K562 (cell line): ENCODE measurements around the gene DHRS3. TPM values are rescaled to one million over a fixed set of nuclear protein-coding genes. Genes with fewer than 3 reads are reported as not detected.
A peak's percentile ranks its signal among the peaks of the same experiment; 100 is the strongest.

ENCODE experiments used
- ATAC-seq: fragments of 200-7000 bp; cut with Tn5 transposase; 3 replicates; pipeline ENCODE4 v1.9.1; 2020; ENCODE audit warnings: moderate library complexity
- BruUV-seq: library from RNA; stranded (reverse); fragments of 400-500 nt; replicated peaks from 2 replicates; lab custom pipeline; 2021; lab: Mats Ljungman, UMichigan
- CTCF ChIA-PET: fragments of 300-600 bp; formaldehyde crosslinking; extraction: SDS; loops from one replicate; lab custom pipeline; 2021; ENCODE audit warnings: low intra/inter-chr PET ratio; lab: Yijun Ruan, JAX
- POLR2A ChIA-PET: fragments of 300-600, 350-650 bp; sonication (Branson Sonifier 250); formaldehyde crosslinking; extraction: SDS; loops from one replicate; lab custom pipeline; 2021; ENCODE audit warnings: antibody characterized with exemption, inconsistent platforms; lab: Yijun Ruan, JAX
- DNase-seq, 4 experiments: peaks; one replicate each; pipeline versions ENCODE4 v3.0.0 to v3.0.0-alpha.2; 2011 to 2018; ENCODE audit warnings: low spot score in 3 of 4, mixed read lengths in 3 of 4; ENCODE audit errors: extremely low read depth in 1 of 4
- FAIRE-seq: peaks from 2 replicates; lab custom pipeline; 2011; peaks lifted over from hg19 to GRCh38; lab: Jason Lieb, UNC
- H2AFZ ChIP-seq: 2 replicates; pipeline ENCODE4 v1.6.0; 2011; ENCODE audit warnings: low read depth, low read length, control low read depth, inconsistent platforms
- H3K27ac ChIP-seq: fragments of 200-600 bp; 3 replicates; pipeline ENCODE4 v1.8.0; 2011; ENCODE audit warnings: low read depth, mild to moderate bottlenecking, control low read depth, inconsistent platforms, low read length, moderate library complexity, mixed read lengths; ENCODE audit errors: extremely low read depth
- H3K27me3 ChIP-seq, 2 experiments: fragments of 300-600 bp in 1 of 2; 2 replicates in 1 of 2; 3 replicates in 1 of 2; pipeline versions ENCODE4 v1.6.0 to v1.8.0; 2011; ENCODE audit warnings: inconsistent platforms in 2 of 2, low read length in 2 of 2, mild to moderate bottlenecking in 1 of 2, mixed read lengths in 1 of 2, moderate library complexity in 1 of 2; ENCODE audit not compliant: control insufficient read depth in 2 of 2, insufficient read depth in 2 of 2
- H3K36me3 ChIP-seq: fragments of 300-600 bp; 3 replicates; pipeline ENCODE4 v1.8.0; 2011; ENCODE audit warnings: mild to moderate bottlenecking, low read length, inconsistent platforms; ENCODE audit not compliant: control insufficient read depth, insufficient read depth
- H3K4me1 ChIP-seq, 2 experiments: fragments of 200-600 bp in 1 of 2; replicated peaks in 1 of 2; 2 replicates in 1 of 2; 3 replicates in 1 of 2; pipeline versions ENCODE4 v1.5.1 to v1.8.0; 2011; ENCODE audit warnings: inconsistent platforms in 2 of 2, low read length in 2 of 2, mild to moderate bottlenecking in 1 of 2, mixed read lengths in 1 of 2, moderate library complexity in 1 of 2; ENCODE audit not compliant: control insufficient read depth in 2 of 2, insufficient read depth in 2 of 2
- H3K4me2 ChIP-seq: 2 replicates; pipeline ENCODE4 v1.6.1; 2011; ENCODE audit warnings: low read length, control low read depth, inconsistent platforms, mixed read lengths; ENCODE audit not compliant: insufficient read depth
- H3K4me3 ChIP-seq: fragments of 200-600 bp; sonication (generic), shearing (Covaris generic); 2 replicates; pipeline ENCODE4 v1.5.1; 2016; ENCODE audit warnings: control low read depth, inconsistent platforms
- H3K79me2 ChIP-seq: fragments of 200-600 bp; 3 replicates; pipeline ENCODE4 v1.8.0; 2011; ENCODE audit warnings: low read length, inconsistent platforms; ENCODE audit not compliant: control insufficient read depth, insufficient read depth
- H3K9ac ChIP-seq, 2 experiments: 2 replicates each; pipeline versions ENCODE4 v1.6.0 to v1.6.1; 2011; ENCODE audit warnings: low read depth in 2 of 2, low read length in 2 of 2, control low read depth in 1 of 2, inconsistent platforms in 1 of 2, mild to moderate bottlenecking in 1 of 2, mixed read lengths in 1 of 2; ENCODE audit not compliant: insufficient read depth in 1 of 2
- H3K9me1 ChIP-seq: one replicate; pipeline ENCODE4 v1.6.0; 2011; ENCODE audit warnings: inconsistent platforms, mild to moderate bottlenecking, low read length, moderate library complexity; ENCODE audit not compliant: control insufficient read depth, insufficient read depth
- H3K9me3 ChIP-seq: replicated peaks from 2 replicates; pipeline ENCODE4 v1.5.1; 2011; ENCODE audit warnings: low read depth, low read length, inconsistent platforms; ENCODE audit not compliant: control insufficient read depth, insufficient read depth
- H4K20me1 ChIP-seq: replicated peaks from 2 replicates; pipeline ENCODE4 v1.6.1; 2011; ENCODE audit warnings: low read length, inconsistent platforms, mixed read lengths; ENCODE audit not compliant: control insufficient read depth, insufficient read depth
- CREBBP ChIP-seq: IDR thresholded peaks from one replicate; pipeline ENCODE4 v1.6.1; 2012; ENCODE audit warnings: low read depth, mild to moderate bottlenecking, control low read depth, inconsistent platforms, low read length
- IRF2 ChIP-seq: sonication (generic); formaldehyde crosslinking; IDR thresholded peaks from 2 replicates; pipeline ENCODE4 v1.8.1; 2022; ENCODE audit warnings: mild to moderate bottlenecking, missing genetic modification reagents
- MYNN ChIP-seq, 2 experiments: sonication (generic); formaldehyde crosslinking in 1 of 2; IDR thresholded peaks; 2 replicates each; pipeline versions ENCODE4 v1.5.0 to v1.6.1; 2016 to 2020; ENCODE audit warnings: antibody characterized with exemption in 1 of 2, missing genetic modification reagents in 1 of 2
- POLR2H ChIP-seq: IDR thresholded peaks from 2 replicates; pipeline ENCODE4 v1.6.1; 2016; ENCODE audit warnings: missing genetic modification characterization, low read depth, mild to moderate bottlenecking, control low read depth, missing compliant biosample characterization, moderate library complexity
- PRPF4 ChIP-seq: fragments of 200-400 bp; formaldehyde crosslinking; IDR thresholded peaks from one replicate; pipeline ENCODE4 v1.6.1; 2017; ENCODE audit warnings: low read length, low read depth, mild to moderate bottlenecking; ENCODE audit not compliant: insufficient read depth, poor library complexity, severe bottlenecking
- SMARCA4 ChIP-seq: fragments of 450-650 bp; IDR thresholded peaks from 2 replicates; pipeline ENCODE4 v1.6.1; 2016
- SUPT5H ChIP-seq: fragments of 450-650 bp; IDR thresholded peaks from 2 replicates; pipeline ENCODE4 v1.6.1; 2016
- TFAP4 ChIP-seq: sonication (generic); formaldehyde crosslinking; IDR thresholded peaks from 2 replicates; pipeline ENCODE4 v1.8.0; 2022; ENCODE audit warnings: missing genetic modification reagents, mild to moderate bottlenecking, moderate library complexity, borderline replicate concordance
- WGBS: fragments of 100-300 bp; shearing (Covaris generic); methylation state at CpG from one replicate; pipeline ENCODE4 v1.1.6; 2016; ENCODE audit warnings: low coverage, mixed read lengths; ENCODE audit not compliant: insufficient coverage; ENCODE audit errors: missing lambda C conversion rate; 5-methylcytosine and 5-hydroxymethylcytosine counted together
- in situ Hi-C: fragments of 300-500 bp; cut with MboI; formaldehyde crosslinking; loops from 4 replicates; pipeline ENCODE4 v1.15.0; 2018; ENCODE audit warnings: inconsistent platforms, mixed read lengths
- intact Hi-C: fragments of 100-400 bp; cut with micrococcal nuclease; formaldehyde crosslinking; loops from 2 replicates; pipeline ENCODE4 v1.14.2; 2022
- polyA plus RNA-seq, 8 experiments: library from polyadenylated mRNA; depleted of rRNA in 4 of 8; stranded (reverse) in 5 of 8; unstranded in 3 of 8; fragments of >200 nt; fragmentation: Nextera tagmentation in 2 of 8; fragmentation: Illumina TruSeq in 1 of 8; extraction: Ambion mirVana in 2 of 8; extraction: Trizol in 1 of 8; gene quantifications; 2 replicates each; pipeline versions ENCODE4 v1.2.1 to v1.2.3, GENCODE V29; 2011 to 2014; ENCODE audit warnings: inconsistent platforms in 1 of 8, missing spikeins in 1 of 8
- total RNA-seq, 7 experiments: library from RNA; depleted of rRNA in 6 of 7; stranded (reverse); fragments of >200 nt in 6 of 7; fragmentation: Illumina TruSeq in 2 of 7; extraction: Trizol in 2 of 7; gene quantifications; 2 replicates each; pipeline versions ENCODE4 v1.2.1 to v1.2.3, GENCODE V29; 2011 to 2021; ENCODE audit warnings: low replicate concordance in 1 of 7

DHRS3 gene
- total and polyA plus RNA-seq, 9 of the 15 experiments (the other 6 are each of a cell fraction or from before 2014, with no cell fraction given), result 21.0 to 116 (median 58.7) TPM

GRCh38 chr1:12598974-12599373 is 19.0 kb downstream of the DHRS3 start:
- H3K4me1 ChIP-seq, result peaks cover 30 to 51% of the 10 kb centered on the region in 2 experiments

More at GRCh38 chr1:12598974-12599373, 19.0 kb downstream of the DHRS3 start:
- H3K9me1 ChIP-seq, result peaks cover 18% of the 10 kb centered on the region
- ATAC-seq (no peak), FAIRE-seq (no peak), DNase-seq (no peak)
- TF ChIP-seq CREBBP, result no peak
- TF ChIP-seq MYNN (IDR thresholded peaks at IDR 0.05), result no peak
- no peak for TF ChIP-seq MYNN (CRISPR knock-in tag; IDR thresholded peaks at IDR 0.05)
- no peak for TF ChIP-seq PRPF4
- no peak for TF ChIP-seq SMARCA4
- no peak for TF ChIP-seq SUPT5H
- no peak for TF ChIP-seq TFAP4 (CRISPR knock-in tag)
- no peak for TF ChIP-seq POLR2H (tag)
- TF ChIP-seq IRF2, result no peak
- peaks cover 78% of the 10 kb centered on the region for H3K36me3 ChIP-seq
- no peak overlapping the region for H3K27ac ChIP-seq
- no peak overlapping the region for H2AFZ ChIP-seq
- no peak overlapping the region for H3K4me2 ChIP-seq
- ChIA-PET POLR2A (interaction anchor here (0.6 to 2.0 kb wide), 9 partner anchors 11 to 1269 kb away, joined by 3 to 7 read pairs (median 3); no protein-coding TSS in a partner anchor), CTCF (no interaction called here)
- intact Hi-C loops (no loop called here), in situ Hi-C loops (no loop called here)
- no peaks in the 10 kb centered on the region for H3K27me3 ChIP-seq
- peaks cover 28% of the 10 kb centered on the region for H4K20me1 ChIP-seq
- H3K4me3 ChIP-seq, result no peak overlapping the region
- H3K9me3 ChIP-seq, result no peaks in the 10 kb centered on the region
- 0 out of 4 replicates have a peak overlapping the region, but pooled peaks of 1 of the 2 experiments have one; percentile 10 for H3K9ac ChIP-seq
- peaks cover 90% of the 10 kb centered on the region for H3K79me2 ChIP-seq
- BruUV-seq, result no TSS peak
- 89% methylated on average over 6 of the region's 6 CpGs for WGBS
